GM23248 (cell line): ENCODE measurements around the gene SLC4A1AP. TPM values are rescaled to one million over a fixed set of nuclear protein-coding genes. Genes with fewer than 3 reads are reported as not detected.

Experiments
- DNase-seq: peaks from one replicate; pipeline ENCODE4 v3.0.0-alpha.2; 2015
- H2AFZ ChIP-seq: fragments of 200-600 bp; sonication (generic); 2 replicates; pipeline ENCODE4 v1.6.1; 2016; ENCODE audit warnings: antibody characterized with exemption
- H3F3A ChIP-seq: fragments of 200-600 bp; sonication (generic); 2 replicates; pipeline ENCODE4 v1.6.1; 2016; ENCODE audit warnings: mild to moderate bottlenecking, antibody characterized with exemption, mixed run types; ENCODE audit not compliant: insufficient read depth
- H3K27ac ChIP-seq: fragments of 200-600 bp; sonication (generic); 2 replicates; pipeline ENCODE4 v1.5.1; 2016; ENCODE audit warnings: mild to moderate bottlenecking
- H3K27me3 ChIP-seq: fragments of 200-600 bp; sonication (generic); replicated peaks from 2 replicates; pipeline ENCODE4 v1.6.1; 2016; ENCODE audit warnings: mild to moderate bottlenecking; ENCODE audit not compliant: insufficient read depth
- H3K36me3 ChIP-seq: fragments of 200-600 bp; sonication (generic); 2 replicates; pipeline ENCODE4 v1.6.1; 2016; ENCODE audit warnings: low read depth, mild to moderate bottlenecking
- H3K4me1 ChIP-seq: fragments of 200-600 bp; sonication (generic); 2 replicates; pipeline ENCODE4 v1.6.1; 2016; ENCODE audit warnings: mild to moderate bottlenecking; ENCODE audit not compliant: insufficient read depth
- H3K4me2 ChIP-seq: fragments of 200-600 bp; sonication (generic); one replicate; pipeline ENCODE4 v1.6.1; 2016; ENCODE audit warnings: mild to moderate bottlenecking; ENCODE audit not compliant: unreplicated experiment
- H3K4me3 ChIP-seq: fragments of 200-600 bp; sonication (generic); 2 replicates; pipeline ENCODE4 v1.5.1; 2016; ENCODE audit warnings: mild to moderate bottlenecking
- H3K79me2 ChIP-seq: fragments of 200-600 bp; sonication (generic); 2 replicates; pipeline ENCODE4 v1.6.1; 2016; ENCODE audit warnings: mild to moderate bottlenecking; ENCODE audit not compliant: insufficient read depth
- H3K9ac ChIP-seq: fragments of 200-600 bp; sonication (generic); 2 replicates; pipeline ENCODE4 v1.6.1; 2016; ENCODE audit warnings: mild to moderate bottlenecking
- H3K9me2 ChIP-seq: fragments of 200-600 bp; sonication (generic); 2 replicates; pipeline ENCODE4 v1.6.1; 2016; ENCODE audit warnings: mixed run types, mild to moderate bottlenecking, moderate library complexity; ENCODE audit not compliant: insufficient read depth
- H3K9me3 ChIP-seq: fragments of 200-600 bp; sonication (generic); one replicate; pipeline ENCODE4 v1.6.1; 2017; ENCODE audit warnings: low read depth
- H4K20me1 ChIP-seq: fragments of 200-600 bp; sonication (generic); 2 replicates; pipeline ENCODE4 v1.6.0; 2016; ENCODE audit not compliant: insufficient read depth
- EZH2 ChIP-seq: fragments of 200-600 bp; sonication (generic); IDR thresholded peaks from 2 replicates; pipeline ENCODE4 v1.6.1; 2018; ENCODE audit warnings: antibody characterized with exemption, mild to moderate bottlenecking; ENCODE audit not compliant: insufficient read depth, poor library complexity, severe bottlenecking
- EZH2phosphoT487 ChIP-seq: fragments of 200-600 bp; sonication (generic); IDR thresholded peaks from 2 replicates; pipeline ENCODE4 v1.6.1; 2018; ENCODE audit warnings: antibody characterized with exemption, moderate library complexity, mild to moderate bottlenecking, low read depth; ENCODE audit not compliant: insufficient read depth
- WGBS, 2 experiments: methylation state at CpG; one replicate each; pipeline ENCODE4 v1.1.6; 2015 to 2017; ENCODE audit warnings: low lambda C conversion rate in 2 of 2, low coverage in 1 of 2; ENCODE audit errors: missing lambda C conversion rate in 2 of 2; 5-methylcytosine and 5-hydroxymethylcytosine counted together
- in situ Hi-C: fragments of 300-500 bp; cut with MboI; formaldehyde crosslinking; loops from 2 replicates; pipeline ENCODE4 v1.15.0; 2020
- polyA plus RNA-seq: library from polyadenylated mRNA; unstranded; fragments of >200 nt; fragmentation: Nextera tagmentation; extraction: Ambion mirVana; gene quantifications from 2 replicates; pipeline ENCODE4 v1.2.1, GENCODE V29; 2016
- total RNA-seq: library from RNA; depleted of rRNA; stranded (reverse); fragments of >200 nt; shearing (Covaris generic); gene quantifications from 2 replicates; pipeline ENCODE4 v1.2.3, GENCODE V29; 2014; rRNA removed

The SLC4A1AP gene
- total RNA-seq (21.0 and 23.9 TPM in 2 replicates), polyA plus RNA-seq (22.4 and 24.4 TPM in 2 replicates)

- Histone ChIP-seq H3K4me3 (peak within 1 kb of the TSS; percentile 98), H3K36me3 (peaks cover 39% of the 10 kb centered on the region), H3F3A (no peaks in the 10 kb centered on the region), H3K79me2 (peaks cover 69% of the 10 kb centered on the region), H3K9me3 (no peaks in the 10 kb centered on the region), H3K27ac (peak within 1 kb of the TSS; percentile 90), H3K9me2 (no peaks in the 10 kb centered on the region), H2AFZ (peak within 1 kb of the TSS; percentile 97), H3K9ac (peak within 1 kb of the TSS; percentile 92), H4K20me1 (no peaks in the 10 kb centered on the region), H3K27me3 (no peaks in the 10 kb centered on the region), H3K4me2 (peak within 1 kb of the TSS; percentile 98), H3K4me1 (peaks cover 25% of the 10 kb centered on the region)
- WGBS, 2 experiments: 0 to 1% methylated on average over 54 to 56 of the region's 56 CpGs
- DNase-seq: peak; percentile 95
- TF ChIP-seq EZH2 (no peak), EZH2phosphoT487 (no peak)
- in situ Hi-C loops: no loop called here
Observed at GRCh38 chr2:27663285-27664153, at the start of gene SLC4A1AP, which contains the start of gene SUPT7L. Gene SLC4A1AP, plus strand, starts transcription at chr2:27663889. Its CDS starts 26 bp downstream, at chr2:27663915. Gene SUPT7L, minus strand, starts transcription at chr2:27663614. Its CDS starts 1,422 bp downstream, at chr2:27662192.

- H3K36me3 ChIP-seq: peaks cover 40% of the 10 kb centered on the region
Observed at GRCh38 chr2:27613985-27614384, 49.7 kb upstream of the SLC4A1AP start.

GRCh38 chr2:27615316-27615715 is 48.4 kb upstream of the SLC4A1AP start:
- TF ChIP-seq EZH2phosphoT487 (no peak), EZH2 (no peak)
- Histone ChIP-seq H3K4me3 (no peak overlapping the region), H3K27me3 (no peaks in the 10 kb centered on the region), H3K9ac (no peak overlapping the region), H3K27ac (no peak overlapping the region), H3K4me2 (no peak overlapping the region), H3K4me1 (no peaks in the 10 kb centered on the region), H4K20me1 (no peaks in the 10 kb centered on the region), H3K36me3 (peaks cover 40% of the 10 kb centered on the region), H2AFZ (no peak overlapping the region), H3K9me2 (no peaks in the 10 kb centered on the region), H3K79me2 (peaks cover 11% of the 10 kb centered on the region; the same call in 1 of the 2 replicates), H3K9me3 (no peaks in the 10 kb centered on the region), H3F3A (no peaks in the 10 kb centered on the region)
- 96 to 99% methylated on average over 3 of the region's 3 CpGs for WGBS, 2 experiments
- in situ Hi-C loops: no loop called here
- no peak for DNase-seq

More at GRCh38 chr2:27613985-27614384, 49.7 kb upstream of the SLC4A1AP start:
- H3K4me2 ChIP-seq: no peak overlapping the region
- H3F3A ChIP-seq: no peaks in the 10 kb centered on the region
- no peak overlapping the region for H3K4me3 ChIP-seq
- no peaks in the 10 kb centered on the region for H4K20me1 ChIP-seq
- H3K9me2 ChIP-seq: no peaks in the 10 kb centered on the region
- TF ChIP-seq EZH2: no peak
- no peak for TF ChIP-seq EZH2phosphoT487
- no peaks in the 10 kb centered on the region for H3K27me3 ChIP-seq
- DNase-seq: no peak
- no peaks in the 10 kb centered on the region for H3K9me3 ChIP-seq
- H2AFZ ChIP-seq: no peak overlapping the region
- 98 to 99% methylated on average over 2 of the region's 2 CpGs for WGBS, 2 experiments
- H3K79me2 ChIP-seq: peaks cover 15% of the 10 kb centered on the region; the same call in 1 of the 2 replicates
- H3K4me1 ChIP-seq: no peaks in the 10 kb centered on the region
- no peak overlapping the region for H3K27ac ChIP-seq
- no peak overlapping the region for H3K9ac ChIP-seq
- in situ Hi-C loops: no loop called here

- DNase-seq: no peak
- no peak overlapping the region for H3K27ac ChIP-seq
- no peaks in the 10 kb centered on the region for H3K9me3 ChIP-seq
- peaks cover 21% of the 10 kb centered on the region for H3K4me1 ChIP-seq
- H3K27me3 ChIP-seq: no peaks in the 10 kb centered on the region
- no peak overlapping the region for H3K4me2 ChIP-seq
- H3K79me2 ChIP-seq: no peaks in the 10 kb centered on the region
- H4K20me1 ChIP-seq: no peaks in the 10 kb centered on the region
- H3K4me3 ChIP-seq: no peak overlapping the region
- 91 to 100% methylated on average over 1 of the region's 1 CpG for WGBS, 2 experiments
- H3K36me3 ChIP-seq: peaks cover 24% of the 10 kb centered on the region
- no peaks in the 10 kb centered on the region for H3K9me2 ChIP-seq
- H2AFZ ChIP-seq: no peak overlapping the region
- no peak overlapping the region for H3K9ac ChIP-seq
- H3F3A ChIP-seq: peaks cover 32% of the 10 kb centered on the region
- in situ Hi-C loops: no loop called here
- TF ChIP-seq EZH2: no peak
Observed at GRCh38 chr2:27621524-27621923, 42.2 kb upstream of the SLC4A1AP start.
